Mucosa of descending colon (tissue), 3 donors: Measurements from ENCODE around the gene BMPR1A. TPM values are rescaled to one million over a fixed set of nuclear protein-coding genes. Genes with fewer than 3 reads are reported as not detected.

Experiments used
- ATAC-seq: fragments of 200-7000 bp; cut with Tn5 transposase; one replicate; pipeline ENCODE4 v1.9.1; 2020; ENCODE audit warnings: mild to moderate bottlenecking, moderate library complexity
- DNase-seq, 3 donors: peaks; one replicate each; pipeline ENCODE4 v3.0.0-alpha.2; 2020
- H3K36me3 ChIP-seq: fragments of 200-600 bp; one replicate; pipeline ENCODE4 v1.8.0; 2021; ENCODE audit warnings: low read depth, mild to moderate bottlenecking
- H3K4me1 ChIP-seq: fragments of 200-600 bp; one replicate; pipeline ENCODE4 v1.8.0; 2021; ENCODE audit warnings: low read depth, mild to moderate bottlenecking
- H3K4me3 ChIP-seq: fragments of 200-600 bp; one replicate; pipeline ENCODE4 v1.8.0; 2021; ENCODE audit warnings: mild to moderate bottlenecking
- H3K9me3 ChIP-seq: fragments of 200-600 bp; one replicate; pipeline ENCODE4 v1.8.0; 2021; ENCODE audit warnings: mild to moderate bottlenecking
- intact Hi-C, 2 donors: fragments of 100-400 bp; cut with DNase I in 1 of 2; cut with micrococcal nuclease in 1 of 2; formaldehyde crosslinking; loops; one replicate each; pipeline versions ENCODE4 v1.11.0 to v1.11.1; 2022; cut with DNase I, micrococcal nuclease
- total RNA-seq, 3 donors: library from RNA; stranded (reverse); fragmentation: NEBNext Ultra II Directional in 2 of 3; extraction: Animal tissue kit (Norgen Biotek cat#: 25700) in 2 of 3; gene quantifications; one replicate each; pipeline versions ENCODE4 v1.2.1 to v1.2.4, GENCODE V29; 2021 to 2023
- TF ChIP-seq, protein P1 (sequence below): fragments of 200-600 bp; IDR thresholded peaks from one replicate; pipeline ENCODE4 v1.8.0; 2022; ENCODE audit warnings: antibody characterized with exemption, mild to moderate bottlenecking
- donor health status: DM: no; HTN: no; CAD: no; lungs with moderate emphysema.
- donor health status: DM: no; HTN: no; CAD: no.
- donor health status: DM: no; HTN: yes; CAD: no.

The BMPR1A gene
- total RNA-seq, 3 donors from 2014 or later: 44.4 to 126 (median 45.3) TPM

GRCh38 chr10:86798611-86799010, 42.2 kb downstream of the BMPR1A start:
- TF ChIP-seq, protein P1, sequence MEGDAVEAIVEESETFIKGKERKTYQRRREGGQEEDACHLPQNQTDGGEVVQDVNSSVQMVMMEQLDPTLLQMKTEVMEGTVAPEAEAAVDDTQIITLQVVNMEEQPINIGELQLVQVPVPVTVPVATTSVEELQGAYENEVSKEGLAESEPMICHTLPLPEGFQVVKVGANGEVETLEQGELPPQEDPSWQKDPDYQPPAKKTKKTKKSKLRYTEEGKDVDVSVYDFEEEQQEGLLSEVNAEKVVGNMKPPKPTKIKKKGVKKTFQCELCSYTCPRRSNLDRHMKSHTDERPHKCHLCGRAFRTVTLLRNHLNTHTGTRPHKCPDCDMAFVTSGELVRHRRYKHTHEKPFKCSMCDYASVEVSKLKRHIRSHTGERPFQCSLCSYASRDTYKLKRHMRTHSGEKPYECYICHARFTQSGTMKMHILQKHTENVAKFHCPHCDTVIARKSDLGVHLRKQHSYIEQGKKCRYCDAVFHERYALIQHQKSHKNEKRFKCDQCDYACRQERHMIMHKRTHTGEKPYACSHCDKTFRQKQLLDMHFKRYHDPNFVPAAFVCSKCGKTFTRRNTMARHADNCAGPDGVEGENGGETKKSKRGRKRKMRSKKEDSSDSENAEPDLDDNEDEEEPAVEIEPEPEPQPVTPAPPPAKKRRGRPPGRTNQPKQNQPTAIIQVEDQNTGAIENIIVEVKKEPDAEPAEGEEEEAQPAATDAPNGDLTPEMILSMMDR: no peak
- Histone ChIP-seq H3K9me3 (no peaks in the 10 kb centered on the region), H3K36me3 (no peaks in the 10 kb centered on the region), H3K4me3 (no peak overlapping the region), H3K4me1 (peaks cover 10% of the 10 kb centered on the region)
- ATAC-seq: peak; percentile 77
- intact Hi-C loops: no loop called here
- DNase-seq: no peak

DNA sequence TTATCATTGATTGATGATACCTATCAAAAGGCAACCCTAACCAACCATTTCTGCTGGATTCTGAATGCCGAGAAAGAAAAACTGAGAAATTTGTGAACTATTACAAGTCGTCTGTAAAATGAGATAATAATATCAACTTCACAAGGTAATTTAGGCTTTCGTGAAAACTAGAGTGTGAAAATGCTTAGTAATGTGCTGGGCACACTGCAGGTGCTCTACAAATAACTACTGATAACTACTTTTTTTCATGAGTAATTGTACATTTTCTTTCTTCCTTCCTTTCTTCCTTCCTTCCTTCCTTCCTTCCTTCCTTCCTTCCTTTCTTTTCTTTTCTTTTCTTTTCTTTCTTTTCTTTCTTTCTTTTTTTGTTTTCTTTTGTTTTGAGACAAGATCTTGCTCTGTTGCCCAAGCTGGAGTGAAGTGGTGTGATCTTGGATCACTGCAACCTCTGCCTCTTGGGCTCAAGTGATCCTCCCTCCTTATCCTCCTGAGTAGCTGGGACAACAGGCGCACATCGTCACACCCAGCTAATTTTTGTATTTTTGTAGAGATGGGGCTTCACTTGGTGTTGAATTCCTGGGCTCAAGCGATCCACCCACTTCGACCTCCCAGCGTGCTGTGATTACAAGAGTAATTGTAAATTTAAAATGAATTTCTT, 42.9 kb downstream of the BMPR1A start:
- DNase-seq (no peak), ATAC-seq (no peak)
- H3K4me1 ChIP-seq: peaks cover 3% of the 10 kb centered on the region
- no peaks in the 10 kb centered on the region for H3K9me3 ChIP-seq
- intact Hi-C loops: no loop called here
- TF ChIP-seq, protein P1: no peak
- H3K36me3 ChIP-seq: no peaks in the 10 kb centered on the region
- H3K4me3 ChIP-seq: no peak overlapping the region

GRCh38 chr10:86801995-86802394, 45.6 kb downstream of the BMPR1A start:
- no peaks in the 10 kb centered on the region for H3K36me3 ChIP-seq
- H3K9me3 ChIP-seq: no peaks in the 10 kb centered on the region
- DNase-seq: no peak
- intact Hi-C loops: no loop called here
- TF ChIP-seq, protein P1: no peak
- H3K4me1 ChIP-seq: no peaks in the 10 kb centered on the region
- no peak for ATAC-seq
- H3K4me3 ChIP-seq: no peak overlapping the region

DNA sequence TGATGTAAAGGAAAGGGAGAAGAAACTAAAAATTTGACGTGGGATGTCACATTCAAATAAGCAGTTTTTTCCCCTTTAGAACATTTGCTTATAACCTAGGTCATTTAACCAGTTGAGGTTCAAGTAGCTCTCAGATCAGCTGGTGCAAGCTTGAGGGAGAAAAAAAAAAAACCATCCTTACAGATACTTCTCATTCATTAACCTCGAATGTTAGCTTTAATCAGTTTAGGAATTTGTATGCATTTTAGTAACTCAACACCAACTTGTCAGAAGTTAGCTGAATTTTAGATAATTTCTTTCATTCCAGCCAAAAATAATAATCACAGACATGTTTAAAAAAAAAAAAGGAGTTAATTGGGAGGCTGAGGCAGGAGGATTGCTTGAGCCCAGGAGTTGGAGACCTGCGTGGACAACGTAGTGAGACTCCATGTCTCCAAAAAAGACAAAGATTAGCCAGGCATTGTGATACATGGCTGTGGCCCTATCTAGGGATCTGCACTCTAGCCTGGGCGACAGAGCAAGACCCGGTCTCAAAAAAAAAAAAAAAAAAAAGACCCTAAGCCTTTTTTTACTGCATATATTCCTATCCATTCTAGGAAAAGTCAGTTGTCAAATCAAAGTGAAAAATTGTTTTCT, 46.2 kb downstream of the BMPR1A start:
- intact Hi-C loops: no loop called here
- DNase-seq (no peak), ATAC-seq (no peak)
- H3K36me3 ChIP-seq: no peaks in the 10 kb centered on the region
- no peaks in the 10 kb centered on the region for H3K9me3 ChIP-seq
- no peaks in the 10 kb centered on the region for H3K4me1 ChIP-seq
- no peak overlapping the region for H3K4me3 ChIP-seq
- TF ChIP-seq, protein P1: no peak

DNA sequence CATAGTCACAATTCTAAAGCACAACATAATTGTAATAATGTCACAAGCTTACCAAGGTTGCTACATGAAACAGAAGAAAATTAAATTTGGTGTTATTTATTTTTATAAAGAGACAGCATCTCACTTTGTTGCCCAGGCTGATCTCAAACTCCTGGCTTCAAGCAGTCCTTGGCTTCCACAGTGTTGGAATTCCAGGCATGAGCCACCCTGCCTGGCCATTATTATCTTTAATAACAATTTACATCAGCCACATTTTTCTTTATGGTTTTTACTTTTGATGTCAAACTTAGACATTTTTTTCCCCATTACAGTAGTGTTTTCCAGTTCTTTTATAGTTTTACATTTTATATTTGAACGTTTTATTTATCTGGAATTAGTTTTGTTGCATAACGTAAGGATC, 46.7 kb downstream of the BMPR1A start:
- Histone ChIP-seq H3K4me1 (no peaks in the 10 kb centered on the region), H3K36me3 (no peaks in the 10 kb centered on the region), H3K9me3 (no peaks in the 10 kb centered on the region), H3K4me3 (no peak overlapping the region)
- DNase-seq (no peak), ATAC-seq (no peak)
- TF ChIP-seq, protein P1: no peak
- intact Hi-C loops: no loop called here
